Measurements from ENCODE around the gene GSTO1. TPM values are rescaled to one million over a fixed set of nuclear protein-coding genes. Genes with fewer than 3 reads are reported as not detected.
A peak's percentile ranks its signal among the peaks of the same experiment; 100 is the strongest.

The GSTO1 gene
- polyA plus RNA-seq, 1 donor from 2014 or later = 3.5 TPM

DNA sequence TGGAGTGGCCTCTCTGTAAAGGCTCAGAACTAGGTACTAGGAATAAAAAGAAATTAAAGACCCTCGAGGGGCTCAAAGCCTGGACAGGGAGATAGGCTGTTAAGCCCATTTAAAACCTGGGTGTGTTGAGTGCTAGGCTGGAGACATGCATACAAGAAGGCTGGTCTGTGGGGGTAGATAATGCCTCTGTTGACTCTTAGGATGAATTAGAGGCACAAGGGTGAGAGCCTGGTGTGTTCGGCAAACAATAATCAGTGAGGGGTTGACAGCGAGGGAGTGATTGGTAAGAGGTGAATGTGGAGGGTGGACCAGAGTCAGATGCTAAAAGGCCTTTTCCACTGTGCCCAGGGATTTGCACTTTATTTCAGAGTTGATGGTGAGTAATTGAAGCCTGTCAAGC is 27.0 kb downstream of the GSTO1 start:
- no peaks in the 10 kb centered on the region for H3K27me3 ChIP-seq (ENCODE audit: insufficient read depth, low read depth, low read length)
- H3K9me2 ChIP-seq (ENCODE audit: insufficient read depth, low read length) = no peaks in the 10 kb centered on the region
- no peak overlapping the region for H2AFZ ChIP-seq (ENCODE audit: low read depth, low read length)
- H3K79me2 ChIP-seq (replicated peaks; ENCODE audit: insufficient read depth, low read length) = no peaks in the 10 kb centered on the region
- no peak overlapping the region for H3K27ac ChIP-seq (ENCODE audit: low read length)
- no peak overlapping the region for H3K4me3 ChIP-seq (ENCODE audit: low read length)
- H3K9me3 ChIP-seq (ENCODE audit: low read length) = no peaks in the 10 kb centered on the region
- H3K36me3 ChIP-seq (ENCODE audit: insufficient read depth, low read length) = no peaks in the 10 kb centered on the region
- no peak overlapping the region for H3K4me2 ChIP-seq (ENCODE audit: low read length)
- no peaks in the 10 kb centered on the region for H4K20me1 ChIP-seq (ENCODE audit: insufficient read depth)
- peak; percentile 46 for TF ChIP-seq POLR2AphosphoS5 (IDR thresholded peaks at IDR 0.05)
- no peak for TF ChIP-seq TAF1 (IDR thresholded peaks at IDR 0.05; ENCODE audit: low read depth)
- H3F3A ChIP-seq (ENCODE audit: insufficient read depth, low read length, poor library complexity, severe bottlenecking) = no peaks in the 10 kb centered on the region
- H3K9ac ChIP-seq (ENCODE audit: low read length) = no peak overlapping the region

GRCh38 chr10:104284846-104285245 is 30.2 kb downstream of the GSTO1 start:
- Histone ChIP-seq H3K4me2 (ENCODE audit: low read length) (no peak overlapping the region), H3K9me2 (ENCODE audit: insufficient read depth, low read length) (no peaks in the 10 kb centered on the region)

More at GRCh38 chr10:104284846-104285245, 30.2 kb downstream of the GSTO1 start:
- no peak overlapping the region for H3K9ac ChIP-seq (ENCODE audit: low read length)
- TF ChIP-seq MXI1 (conservative IDR thresholded peaks at IDR 0.05; ENCODE audit: poor library complexity, severe bottlenecking) (no peak), TAF1 (IDR thresholded peaks at IDR 0.05; ENCODE audit: low read depth) (no peak), SMC3 (conservative IDR thresholded peaks at IDR 0.05; ENCODE audit: poor library complexity) (no peak), CTCF (IDR thresholded peaks at IDR 0.05; ENCODE audit: poor library complexity, severe bottlenecking) (no peak), EZH2 (IDR thresholded peaks at IDR 0.05; ENCODE audit: borderline replicate concordance, insufficient read depth, low read length, poor library complexity, severe bottlenecking) (no peak), POLR2AphosphoS5 (IDR thresholded peaks at IDR 0.05) (no peak), RAD21 (conservative IDR thresholded peaks at IDR 0.05) (no peak), EP300 (conservative IDR thresholded peaks at IDR 0.05; ENCODE audit: poor library complexity, severe bottlenecking) (no peak)
- TF ChIP-seq, protein P1, sequence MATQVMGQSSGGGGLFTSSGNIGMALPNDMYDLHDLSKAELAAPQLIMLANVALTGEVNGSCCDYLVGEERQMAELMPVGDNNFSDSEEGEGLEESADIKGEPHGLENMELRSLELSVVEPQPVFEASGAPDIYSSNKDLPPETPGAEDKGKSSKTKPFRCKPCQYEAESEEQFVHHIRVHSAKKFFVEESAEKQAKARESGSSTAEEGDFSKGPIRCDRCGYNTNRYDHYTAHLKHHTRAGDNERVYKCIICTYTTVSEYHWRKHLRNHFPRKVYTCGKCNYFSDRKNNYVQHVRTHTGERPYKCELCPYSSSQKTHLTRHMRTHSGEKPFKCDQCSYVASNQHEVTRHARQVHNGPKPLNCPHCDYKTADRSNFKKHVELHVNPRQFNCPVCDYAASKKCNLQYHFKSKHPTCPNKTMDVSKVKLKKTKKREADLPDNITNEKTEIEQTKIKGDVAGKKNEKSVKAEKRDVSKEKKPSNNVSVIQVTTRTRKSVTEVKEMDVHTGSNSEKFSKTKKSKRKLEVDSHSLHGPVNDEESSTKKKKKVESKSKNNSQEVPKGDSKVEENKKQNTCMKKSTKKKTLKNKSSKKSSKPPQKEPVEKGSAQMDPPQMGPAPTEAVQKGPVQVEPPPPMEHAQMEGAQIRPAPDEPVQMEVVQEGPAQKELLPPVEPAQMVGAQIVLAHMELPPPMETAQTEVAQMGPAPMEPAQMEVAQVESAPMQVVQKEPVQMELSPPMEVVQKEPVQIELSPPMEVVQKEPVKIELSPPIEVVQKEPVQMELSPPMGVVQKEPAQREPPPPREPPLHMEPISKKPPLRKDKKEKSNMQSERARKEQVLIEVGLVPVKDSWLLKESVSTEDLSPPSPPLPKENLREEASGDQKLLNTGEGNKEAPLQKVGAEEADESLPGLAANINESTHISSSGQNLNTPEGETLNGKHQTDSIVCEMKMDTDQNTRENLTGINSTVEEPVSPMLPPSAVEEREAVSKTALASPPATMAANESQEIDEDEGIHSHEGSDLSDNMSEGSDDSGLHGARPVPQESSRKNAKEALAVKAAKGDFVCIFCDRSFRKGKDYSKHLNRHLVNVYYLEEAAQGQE (IDR thresholded peaks at IDR 0.05; ENCODE audit: borderline replicate concordance) = no peak
- H3K27me3 ChIP-seq (ENCODE audit: insufficient read depth, low read depth, low read length) = no peaks in the 10 kb centered on the region
- no peak overlapping the region for H2AFZ ChIP-seq (ENCODE audit: low read depth, low read length)
- no peaks in the 10 kb centered on the region for H3F3A ChIP-seq (ENCODE audit: insufficient read depth, low read length, poor library complexity, severe bottlenecking)
- H3K79me2 ChIP-seq (replicated peaks; ENCODE audit: insufficient read depth, low read length) = no peaks in the 10 kb centered on the region
- H3K36me3 ChIP-seq (ENCODE audit: insufficient read depth, low read length) = no peaks in the 10 kb centered on the region
- no peak overlapping the region for H3K4me3 ChIP-seq (ENCODE audit: low read length)
- H4K20me1 ChIP-seq (ENCODE audit: insufficient read depth) = no peaks in the 10 kb centered on the region
- no peak overlapping the region for H3K27ac ChIP-seq (ENCODE audit: low read length)
- H3K9me3 ChIP-seq (ENCODE audit: low read length) = no peaks in the 10 kb centered on the region

Measured in neural cell (in vitro differentiated cells).